WERI-Rb-1 (cell line): ENCODE data around the gene DYNC1I2.

Experiments
- DNase-seq: peaks from one replicate; pipeline ENCODE4 v3.0.0-alpha.2; 2020
- H3K27ac ChIP-seq: fragments of 250-450 bp; sonication (Bioruptor Pico); 2 replicates; pipeline ENCODE4 v1.5.1; 2020; ENCODE audit warnings: mild to moderate bottlenecking, moderate library complexity
- H3K27me3 ChIP-seq: fragments of 250-450 bp; sonication (Bioruptor Pico); 2 replicates; pipeline ENCODE4 v1.5.1; 2021; ENCODE audit warnings: mild to moderate bottlenecking, low read depth, moderate library complexity; ENCODE audit not compliant: insufficient read depth, severe bottlenecking
- H3K36me3 ChIP-seq: fragments of 250-450 bp; sonication (Bioruptor Pico); 2 replicates; pipeline ENCODE4 v1.5.1; 2020; ENCODE audit warnings: mild to moderate bottlenecking, moderate library complexity
- H3K4me3 ChIP-seq: 2 replicates; pipeline ENCODE4 v1.5.1; 2011; ENCODE audit warnings: low read depth, mild to moderate bottlenecking, control low read depth, low read length
- H3K9me3 ChIP-seq: fragments of 250-450 bp; sonication (Bioruptor Pico); 2 replicates; pipeline ENCODE4 v1.5.1; 2021; ENCODE audit warnings: mild to moderate bottlenecking, moderate library complexity; ENCODE audit not compliant: severe bottlenecking
- TF ChIP-seq, protein P1 (sequence below): IDR thresholded peaks from 2 replicates; pipeline ENCODE4 v1.5.1; 2011; ENCODE audit warnings: low read depth, mild to moderate bottlenecking, control low read depth, inconsistent platforms, low read length

DYNC1I2 gene

DNA sequence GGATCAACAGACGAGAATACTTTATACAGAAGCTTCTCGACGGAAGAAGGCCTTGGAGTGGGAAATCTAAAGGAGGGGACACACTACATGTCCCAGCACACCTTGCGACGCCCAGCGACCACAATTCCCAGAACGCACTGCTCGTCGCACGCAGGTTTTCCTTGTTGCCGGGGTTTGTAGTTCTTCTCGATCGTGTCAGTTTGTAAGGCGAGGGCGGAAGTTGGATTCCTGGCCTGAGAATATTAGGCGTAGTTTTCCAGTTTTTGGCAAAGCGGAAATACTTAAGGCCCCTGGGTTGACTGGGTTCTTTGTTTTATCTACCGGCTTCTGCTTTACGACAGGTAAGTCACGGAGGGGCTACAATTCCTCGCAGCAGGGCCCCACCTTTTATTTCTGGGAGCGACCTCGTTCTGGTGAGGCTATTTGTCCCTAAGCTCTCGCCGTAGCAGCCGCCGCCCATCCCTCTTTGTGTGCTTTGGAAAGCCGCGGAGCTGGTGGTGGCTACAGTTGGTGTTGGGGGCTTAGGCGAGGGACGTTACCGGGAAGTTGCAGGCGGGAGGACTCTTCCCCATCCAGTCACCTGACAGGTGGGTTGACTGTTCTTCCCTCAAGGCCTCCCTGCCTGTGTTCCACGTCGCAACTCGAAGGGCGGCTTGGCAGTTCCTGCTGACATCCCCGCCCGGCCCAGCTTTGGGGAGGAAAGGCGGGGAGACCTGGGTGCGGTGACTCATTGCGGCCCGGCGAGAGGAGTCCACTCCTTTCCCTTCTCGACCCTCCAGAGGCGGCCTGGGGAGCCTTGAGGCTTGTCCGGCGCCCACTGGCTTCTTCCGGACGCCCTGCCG is at the start of gene DYNC1I2:
Gene DYNC1I2 (plus strand): TSS at position 183 of the 842 bp plus-strand sequence. CDS start 2,687 bp downstream, outside the sequence.
- H3K9me3 ChIP-seq, result no peaks in the 10 kb centered on the region
- peak within 1 kb of the TSS; percentile 93 for H3K27ac ChIP-seq
- peak; percentile 94 for DNase-seq
- TF ChIP-seq, protein P1, sequence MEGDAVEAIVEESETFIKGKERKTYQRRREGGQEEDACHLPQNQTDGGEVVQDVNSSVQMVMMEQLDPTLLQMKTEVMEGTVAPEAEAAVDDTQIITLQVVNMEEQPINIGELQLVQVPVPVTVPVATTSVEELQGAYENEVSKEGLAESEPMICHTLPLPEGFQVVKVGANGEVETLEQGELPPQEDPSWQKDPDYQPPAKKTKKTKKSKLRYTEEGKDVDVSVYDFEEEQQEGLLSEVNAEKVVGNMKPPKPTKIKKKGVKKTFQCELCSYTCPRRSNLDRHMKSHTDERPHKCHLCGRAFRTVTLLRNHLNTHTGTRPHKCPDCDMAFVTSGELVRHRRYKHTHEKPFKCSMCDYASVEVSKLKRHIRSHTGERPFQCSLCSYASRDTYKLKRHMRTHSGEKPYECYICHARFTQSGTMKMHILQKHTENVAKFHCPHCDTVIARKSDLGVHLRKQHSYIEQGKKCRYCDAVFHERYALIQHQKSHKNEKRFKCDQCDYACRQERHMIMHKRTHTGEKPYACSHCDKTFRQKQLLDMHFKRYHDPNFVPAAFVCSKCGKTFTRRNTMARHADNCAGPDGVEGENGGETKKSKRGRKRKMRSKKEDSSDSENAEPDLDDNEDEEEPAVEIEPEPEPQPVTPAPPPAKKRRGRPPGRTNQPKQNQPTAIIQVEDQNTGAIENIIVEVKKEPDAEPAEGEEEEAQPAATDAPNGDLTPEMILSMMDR, result no peak
- peaks cover 27% of the 10 kb centered on the region for H3K36me3 ChIP-seq
- peak within 1 kb of the TSS; percentile 90 for H3K4me3 ChIP-seq
- no peaks in the 10 kb centered on the region for H3K27me3 ChIP-seq

DNA sequence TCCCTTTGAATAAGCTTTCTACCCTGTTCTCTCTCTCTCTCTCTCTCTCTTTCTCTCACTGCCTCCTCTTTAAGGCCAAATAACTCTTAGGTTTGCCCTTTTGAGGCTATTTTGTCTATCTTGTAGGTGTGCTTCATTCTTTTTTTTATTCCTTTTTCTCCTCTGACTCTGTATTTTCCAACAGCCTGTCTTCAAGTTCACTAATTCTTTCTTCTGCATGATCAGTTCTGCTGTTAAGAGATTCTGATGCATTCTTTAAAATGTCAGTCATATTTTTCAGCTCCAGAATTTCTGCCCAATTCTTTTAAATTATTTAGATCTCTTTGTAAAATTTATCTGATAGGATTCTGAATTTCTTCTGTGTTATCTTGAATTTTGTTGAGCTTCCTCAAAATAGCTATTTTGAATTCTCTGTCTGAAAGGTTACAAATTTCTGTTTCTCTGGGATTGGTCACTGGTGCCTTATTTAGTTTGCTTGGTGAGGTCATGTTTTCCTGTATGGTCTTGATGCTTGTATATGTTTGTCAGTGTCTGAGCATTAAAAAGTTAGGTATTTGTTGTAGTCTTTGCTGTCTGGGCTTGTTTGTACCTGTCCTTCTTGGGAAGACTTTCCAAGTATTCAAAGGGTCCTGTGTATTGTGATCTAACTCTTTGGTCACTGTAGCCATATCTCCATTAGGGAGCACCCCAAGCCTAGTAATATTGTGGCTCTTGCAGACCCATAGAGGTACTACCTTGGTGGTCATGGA is 35.4 kb upstream of the DYNC1I2 start:
- TF ChIP-seq, protein P1, result no peak

DNA sequence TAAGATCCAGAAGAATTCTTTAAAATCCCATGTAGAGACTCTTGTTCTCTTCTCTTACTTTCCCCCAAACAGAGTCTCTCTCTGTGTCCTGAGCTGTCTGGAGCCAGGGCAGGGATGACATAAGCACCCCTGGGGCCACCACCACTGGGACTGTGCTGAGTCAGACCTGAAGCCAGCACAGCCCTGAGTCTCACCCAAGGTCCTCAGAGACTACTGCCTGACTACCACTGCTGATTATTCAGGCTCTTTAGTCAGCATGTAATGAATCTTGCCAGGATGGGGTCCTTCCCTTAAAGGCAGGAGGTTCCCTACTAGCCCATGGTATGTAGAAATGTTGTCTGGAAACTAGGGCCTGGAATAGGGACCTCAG is 34.9 kb upstream of the DYNC1I2 start:
- no peak for DNase-seq
- no peaks in the 10 kb centered on the region for H3K27me3 ChIP-seq
- H3K36me3 ChIP-seq, result no peaks in the 10 kb centered on the region
- TF ChIP-seq, protein P1, result no peak
- H3K27ac ChIP-seq, result no peak overlapping the region
- H3K4me3 ChIP-seq, result no peak overlapping the region
- peaks cover 2% of the 10 kb centered on the region for H3K9me3 ChIP-seq

More for the DNA sequence above, 35.4 kb upstream of the DYNC1I2 start:
- H3K27ac ChIP-seq, result no peak overlapping the region
- H3K9me3 ChIP-seq, result peaks cover 2% of the 10 kb centered on the region
- no peaks in the 10 kb centered on the region for H3K27me3 ChIP-seq
- no peak for DNase-seq
- no peak overlapping the region for H3K4me3 ChIP-seq
- no peaks in the 10 kb centered on the region for H3K36me3 ChIP-seq

DNA sequence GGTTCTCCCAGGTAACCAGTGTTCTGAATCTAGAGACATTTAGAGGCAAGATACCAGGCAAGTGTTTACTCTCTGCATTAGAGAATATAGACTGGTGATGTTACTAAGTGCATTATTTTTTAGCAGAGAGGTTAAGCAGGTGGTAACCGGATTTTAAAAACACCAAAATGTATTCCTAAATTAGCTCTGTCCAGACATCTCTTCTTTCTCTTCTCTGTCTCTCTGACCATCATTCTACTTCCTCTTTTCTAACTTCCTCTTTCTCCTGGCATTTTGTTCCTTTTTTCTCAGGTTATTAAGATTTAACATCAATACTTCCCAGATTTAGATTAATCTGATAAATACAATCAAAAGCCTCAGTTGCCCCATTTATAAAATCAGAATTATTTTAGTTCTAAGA is 31.7 kb upstream of the DYNC1I2 start:
- H3K27ac ChIP-seq, result no peak overlapping the region
- H3K27me3 ChIP-seq, result no peaks in the 10 kb centered on the region
- H3K4me3 ChIP-seq, result no peak overlapping the region
- DNase-seq, result no peak
- no peaks in the 10 kb centered on the region for H3K36me3 ChIP-seq
- H3K9me3 ChIP-seq, result peaks cover 2% of the 10 kb centered on the region
- TF ChIP-seq, protein P1, result no peak

DNA sequence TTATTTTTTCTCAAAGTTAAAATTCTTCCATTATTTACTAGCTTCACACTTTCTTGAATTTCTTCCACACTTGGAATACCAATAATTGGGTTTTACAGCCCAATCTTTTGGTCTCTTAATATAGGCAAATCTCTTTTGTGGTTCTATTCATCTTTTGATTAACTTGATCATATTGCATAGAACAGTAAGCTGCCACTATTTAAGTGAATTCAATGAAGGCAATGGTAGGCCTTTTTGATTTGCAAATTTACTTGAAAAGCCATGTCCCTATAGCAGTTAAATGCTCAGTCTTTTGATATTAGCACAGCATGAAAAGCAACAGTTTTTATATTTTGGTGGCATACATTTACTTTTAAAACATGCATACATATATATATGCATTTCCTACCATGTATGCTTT is 20.2 kb upstream of the DYNC1I2 start:
- Histone ChIP-seq H3K4me3 (no peak overlapping the region), H3K36me3 (no peaks in the 10 kb centered on the region), H3K27ac (no peak overlapping the region), H3K9me3 (no peaks in the 10 kb centered on the region), H3K27me3 (no peaks in the 10 kb centered on the region)
- TF ChIP-seq, protein P1, result no peak
- no peak for DNase-seq
